GM19351 (cell line): ENCODE data around the gene ARMH1.
A peak's percentile ranks its signal among the peaks of the same experiment; 100 is the strongest.

Experiments used
- ATAC-seq: cut with Tn5 transposase; IDR thresholded peaks from one replicate; pipeline ENCODE4 v1.9.1; 2021; ENCODE audit warnings: mild to moderate bottlenecking, moderate library complexity; ENCODE audit not compliant: unreplicated experiment

ARMH1 gene

GRCh38 chr1:44643721-44644334, 30.7 kb upstream of the ARMH1 start:
- no peak for ATAC-seq

DNA sequence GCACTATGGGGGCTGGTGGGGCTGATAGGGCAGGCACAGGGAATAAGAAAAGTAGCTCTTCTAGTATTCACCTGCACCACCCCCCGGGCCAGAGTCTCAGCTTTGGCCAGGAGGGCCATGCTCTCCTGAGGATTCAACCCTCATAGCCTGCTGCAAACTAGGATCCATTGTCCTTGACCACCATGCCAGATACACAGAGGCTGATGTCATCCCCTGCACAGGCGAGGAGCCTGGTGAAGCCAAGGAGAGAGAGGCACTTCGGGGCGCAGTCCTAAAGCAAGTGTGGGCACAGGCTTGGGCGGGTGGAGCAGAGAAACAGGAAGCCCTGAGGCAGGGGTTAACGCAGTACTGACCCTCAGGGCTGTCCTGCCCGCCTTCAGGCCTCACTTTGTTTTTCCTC, 29.7 kb upstream of the ARMH1 start:
- no peak for ATAC-seq

DNA sequence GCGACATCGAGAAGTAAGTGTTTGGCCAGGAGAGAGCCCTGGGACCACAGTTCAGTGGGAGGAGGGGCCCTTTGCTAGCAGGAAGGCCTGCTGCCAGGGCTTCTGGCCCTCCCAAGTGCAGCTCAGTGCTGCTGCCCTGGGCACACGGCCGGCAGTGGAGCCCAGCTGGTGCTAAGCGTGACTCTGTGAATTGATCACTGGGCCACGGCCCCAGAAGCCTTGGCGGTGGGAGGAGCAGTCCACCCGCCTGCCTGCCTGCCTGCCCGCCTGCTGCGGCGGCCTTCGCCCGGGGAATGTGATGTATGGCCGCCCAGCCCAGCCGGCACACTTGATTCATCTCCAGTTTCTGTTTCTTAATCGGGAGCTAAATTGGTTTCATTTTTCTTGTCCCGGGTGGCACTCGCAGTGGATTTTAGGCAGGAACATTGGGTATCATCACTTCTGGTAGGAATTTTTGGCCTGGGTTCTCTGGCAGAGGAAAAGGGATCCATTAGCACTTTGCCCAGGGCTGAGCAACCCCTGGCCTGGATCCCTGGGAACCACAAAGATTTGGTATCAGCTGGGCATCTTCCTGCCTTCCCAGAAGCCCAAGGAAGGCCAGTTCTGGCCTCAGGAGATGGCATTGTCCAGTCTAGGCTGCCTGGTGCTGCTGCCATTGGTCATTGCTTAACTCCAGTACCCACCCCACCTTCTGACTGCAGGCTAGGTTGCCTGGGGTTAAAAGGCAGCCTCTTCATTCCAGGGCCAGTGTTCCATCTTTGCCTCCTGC, 28.9 kb upstream of the ARMH1 start:
- no peak for ATAC-seq

GRCh38 chr1:44646261-44647110, 28.0 kb upstream of the ARMH1 start:
- no peak for ATAC-seq

DNA sequence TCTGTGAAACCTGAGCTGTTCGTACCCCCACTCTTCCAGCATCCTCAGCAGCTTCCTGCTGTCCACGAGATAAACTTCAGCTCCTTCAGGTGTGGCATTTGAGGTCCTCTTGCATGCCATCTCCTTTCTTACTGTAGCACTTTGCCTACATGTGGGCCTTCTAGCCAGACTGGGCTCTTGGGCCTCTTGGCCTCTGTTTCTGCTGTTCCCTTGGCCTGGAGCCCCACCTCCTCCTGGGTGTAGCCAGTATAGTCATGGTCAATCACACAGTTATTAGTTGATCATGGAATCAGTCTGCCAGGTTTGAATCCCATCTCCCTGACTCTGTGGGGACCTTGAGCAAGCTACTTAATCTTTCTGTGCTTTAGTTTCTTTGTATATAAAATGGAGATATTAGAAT, 26.6 kb upstream of the ARMH1 start:
- no peak for ATAC-seq

- ATAC-seq = no peak
These were observed 25.8 kb upstream of the ARMH1 start for GRCh38 chr1:44648529-44649250.

- no peak for ATAC-seq
These were observed 24.7 kb upstream of the ARMH1 start for GRCh38 chr1:44649788-44650158.

DNA sequence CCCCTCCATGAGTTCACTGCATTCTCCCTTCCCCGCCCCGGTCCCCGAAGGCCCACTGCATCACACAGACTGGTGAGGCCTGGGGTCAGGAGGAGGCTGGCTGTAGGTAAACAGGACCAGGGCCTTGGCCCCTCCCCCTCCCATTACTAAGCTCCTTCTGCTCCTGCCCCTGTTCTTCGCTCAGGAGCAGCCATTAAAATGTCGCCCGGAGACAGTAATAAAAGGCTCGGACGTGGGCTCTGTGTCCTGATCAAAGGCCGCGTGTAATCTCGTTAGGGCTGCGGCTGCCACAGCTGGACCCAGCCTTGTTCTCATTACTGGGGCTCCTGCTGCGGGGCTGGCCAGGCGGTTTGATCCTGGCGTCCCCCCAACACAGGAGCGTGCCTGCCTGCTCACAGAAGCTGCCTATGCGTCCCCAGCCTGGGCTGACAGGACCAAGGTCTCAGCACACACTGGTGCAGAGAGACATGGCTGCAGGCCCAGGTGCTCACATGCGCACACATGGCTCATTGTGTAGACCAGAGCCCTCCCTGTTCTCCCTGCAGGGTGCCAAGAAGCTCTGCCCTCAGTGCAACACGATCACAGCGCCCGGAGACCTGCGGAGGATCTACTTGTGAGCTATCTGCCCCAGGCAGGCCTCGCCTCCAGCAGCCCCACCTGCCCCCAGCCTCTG, 24.2 kb upstream of the ARMH1 start:
- no peak for ATAC-seq

GRCh38 chr1:44651069-44651468, 23.4 kb upstream of the ARMH1 start:
- ATAC-seq = no peak

- ATAC-seq = peak; percentile 63
These were observed 21.9 kb upstream of the ARMH1 start for GRCh38 chr1:44652445-44653106.

DNA sequence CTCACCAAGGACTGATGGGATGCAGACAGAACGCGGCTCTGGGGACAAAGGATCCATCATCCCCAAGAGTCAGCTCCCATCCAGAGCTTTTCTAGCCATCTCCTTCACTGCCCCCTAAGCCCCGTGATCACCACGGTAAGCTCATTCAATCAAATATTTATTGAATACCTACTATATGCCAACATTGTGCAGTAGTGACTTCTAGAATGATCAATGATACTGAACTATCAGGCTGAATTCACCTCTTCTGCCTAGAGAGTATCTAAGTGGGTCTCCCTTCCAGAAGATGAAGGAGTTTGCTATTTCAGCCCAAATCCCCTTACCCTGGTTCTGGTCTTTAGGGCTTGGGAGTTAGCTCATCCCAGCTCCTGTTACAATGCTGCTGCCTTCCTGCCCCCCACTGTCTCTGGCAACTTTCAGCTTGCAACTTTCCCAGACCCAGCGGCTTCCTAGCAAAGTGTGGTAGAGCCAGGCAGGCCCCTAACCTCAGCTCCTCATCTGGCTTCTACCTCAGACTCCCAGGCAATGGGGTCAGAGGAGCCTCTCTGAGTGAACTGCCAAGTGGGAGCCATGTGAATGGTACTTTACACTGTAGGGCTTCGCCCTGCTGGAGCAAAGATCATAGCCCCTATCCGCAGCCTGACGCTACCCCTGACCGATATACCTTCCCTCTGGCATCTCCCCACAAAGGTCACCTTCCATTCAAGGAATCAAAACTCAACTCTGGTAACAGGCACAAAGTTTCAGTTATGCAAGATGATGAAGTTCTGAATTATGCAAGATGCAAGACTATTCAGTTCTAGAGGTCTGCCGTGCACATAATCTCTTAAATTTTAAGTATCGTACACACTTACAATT, 21.2 kb upstream of the ARMH1 start:
- ATAC-seq = no peak

DNA sequence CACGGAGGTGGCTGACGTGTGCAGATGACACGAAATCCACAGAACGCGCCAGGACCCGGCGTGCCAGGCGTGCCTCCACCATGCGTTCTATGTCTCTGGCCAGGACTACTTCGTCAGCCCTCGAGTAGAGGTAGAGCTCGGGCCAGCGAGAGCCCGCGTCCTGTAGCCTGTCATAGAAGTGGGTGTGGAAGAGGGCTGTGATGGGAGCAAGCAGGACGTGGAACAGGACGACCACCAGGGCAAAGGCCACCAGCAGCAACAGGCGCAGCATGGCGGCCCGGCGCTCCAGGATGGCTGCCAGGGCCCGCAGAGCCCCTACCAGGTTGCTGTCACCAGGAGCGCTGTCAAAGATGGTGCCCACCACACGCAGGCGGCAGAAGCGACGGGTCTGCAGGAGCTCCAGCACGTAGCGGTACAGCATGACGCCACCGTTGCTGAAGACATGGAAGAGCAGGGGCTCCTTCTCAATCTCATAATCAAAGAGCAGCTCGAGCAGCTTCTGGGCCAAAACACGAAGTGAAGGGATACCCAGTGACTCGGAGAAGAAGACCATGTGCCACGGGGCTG, 19.8 kb upstream of the ARMH1 start:
- no peak for ATAC-seq

- ATAC-seq = no peak
These were observed 18.9 kb upstream of the ARMH1 start for GRCh38 chr1:44655609-44656008.

DNA sequence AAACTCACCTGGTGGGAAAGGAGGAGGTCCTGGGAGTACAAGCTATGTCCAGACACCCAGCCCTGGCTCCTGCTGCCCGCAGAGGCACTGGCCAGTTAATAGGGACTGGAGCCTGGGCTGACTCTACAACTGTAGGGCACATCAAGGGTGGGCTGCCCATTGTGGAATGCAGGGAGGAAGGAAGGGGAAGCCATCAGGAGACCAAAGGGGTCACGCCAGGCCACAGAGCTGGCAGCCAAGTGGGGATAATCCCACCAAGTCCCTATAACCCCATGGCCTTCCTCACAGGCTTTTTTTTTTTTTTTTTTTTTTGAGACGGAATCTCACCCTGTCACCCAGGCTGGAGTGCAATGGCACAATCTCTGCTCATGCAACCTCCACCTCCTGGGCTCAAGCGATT, 14.9 kb upstream of the ARMH1 start:
- ATAC-seq = no peak

DNA sequence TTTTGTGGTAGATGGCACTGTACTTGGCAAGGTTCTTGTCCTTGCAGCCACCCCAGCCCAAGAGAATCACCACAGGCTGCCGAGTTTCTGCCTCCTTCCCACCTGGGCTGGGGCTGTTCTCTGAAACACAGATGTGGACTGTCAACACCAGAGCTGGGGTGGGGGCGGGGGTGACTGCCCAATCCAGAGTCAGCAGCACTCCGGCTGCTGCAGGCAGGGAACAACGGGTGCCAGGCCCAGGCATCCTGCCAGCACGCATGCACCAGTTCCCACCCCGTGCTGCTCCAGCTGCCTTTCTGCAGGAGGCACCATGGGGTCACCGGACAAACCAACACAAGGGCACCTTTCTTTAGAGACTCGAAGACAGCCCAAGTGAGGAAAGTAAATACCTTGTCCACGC, 14.3 kb upstream of the ARMH1 start:
- no peak for ATAC-seq

DNA sequence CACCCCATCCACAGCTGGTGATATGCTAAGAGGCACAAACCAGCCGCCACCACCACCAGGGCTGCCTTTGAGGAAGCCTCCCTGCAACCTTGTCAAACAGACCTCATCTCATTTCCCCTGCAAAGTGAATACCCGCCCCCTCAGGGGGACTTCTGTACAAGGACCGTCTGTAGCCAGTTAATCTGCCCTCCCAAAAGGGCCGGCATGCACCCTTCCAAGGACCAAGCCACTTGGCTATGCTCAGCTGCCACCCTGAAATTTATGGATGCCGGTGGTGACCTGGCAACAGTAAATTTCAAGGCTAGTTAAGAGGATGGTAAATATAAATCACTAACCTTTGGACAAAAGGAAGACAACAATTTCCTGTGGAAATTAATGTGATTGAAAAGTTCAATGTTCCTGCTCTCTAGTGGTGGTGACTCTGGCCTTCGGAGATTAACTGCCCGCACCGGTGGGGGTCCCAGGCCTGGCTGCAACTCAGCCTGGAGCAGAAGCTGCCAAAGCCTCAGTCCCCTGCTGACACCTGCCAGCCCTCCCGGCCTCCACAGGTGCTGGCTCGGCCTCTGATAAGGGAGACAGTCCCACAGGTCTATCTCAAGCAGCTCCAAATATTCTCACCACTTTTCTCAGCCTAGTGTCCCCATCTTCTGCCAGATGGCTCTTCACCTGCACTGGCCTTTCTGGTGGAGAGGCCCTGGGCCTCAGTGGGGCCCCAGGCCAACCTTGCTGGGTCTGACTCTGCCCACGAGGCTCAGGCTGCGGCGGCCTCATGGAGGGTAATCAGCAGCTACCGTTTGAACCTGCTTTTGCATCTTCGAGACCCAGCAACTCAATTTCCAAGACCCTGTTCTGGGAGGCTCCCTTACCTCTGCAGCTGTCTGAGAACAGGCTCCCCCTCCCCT, 12.5 kb upstream of the ARMH1 start:
- ATAC-seq = no peak

GRCh38 chr1:44662683-44663030, 11.9 kb upstream of the ARMH1 start:
- no peak for ATAC-seq

DNA sequence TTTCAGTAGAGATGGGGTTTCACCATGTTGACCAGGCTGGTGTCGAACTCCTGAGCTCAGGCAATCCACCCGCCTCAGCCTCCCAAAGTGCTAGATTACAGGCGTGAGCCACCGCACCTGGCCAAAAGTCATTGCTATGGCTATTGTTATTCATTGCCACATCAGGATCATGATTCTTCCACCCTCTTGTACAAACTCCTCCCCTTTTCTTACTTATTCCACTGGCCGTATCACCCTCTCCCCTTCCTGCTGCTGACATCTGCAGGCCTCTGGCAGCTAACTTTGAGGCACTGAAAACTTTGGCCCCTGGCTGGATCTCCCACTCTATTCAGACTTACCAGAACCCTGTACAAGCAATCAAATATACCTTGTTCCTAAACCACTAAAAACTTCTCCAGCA, 11.1 kb upstream of the ARMH1 start:
- ATAC-seq = no peak
